ENCODE results near the gene SLC23A2.

GRCh38 chr20:4870906-4871305, 130.4 kb downstream of the SLC23A2 start:
- TF ChIP-seq ZNF274 (IDR thresholded peaks at IDR 0.05; ENCODE audit: low read depth, low read length) (no peak), SUZ12 (IDR thresholded peaks at IDR 0.05; ENCODE audit: extremely low read depth, insufficient read depth, insufficient read length) (no peak), YY1 (IDR thresholded peaks at IDR 0.05; ENCODE audit: insufficient read depth, insufficient read length) (no peak)

Data from NT2/D1 (cell line).